HepG2 (cell line): ENCODE measurements around the gene ECT2. TPM values are rescaled to one million over a fixed set of nuclear protein-coding genes. Genes with fewer than 3 reads are reported as not detected.

Experiments
- ATAC-seq: fragments of 200-7000 bp; cut with Tn5 transposase; 3 replicates; pipeline ENCODE4 v1.9.1; 2020; ENCODE audit warnings: mild to moderate bottlenecking, moderate library complexity
- BruUV-seq: library from RNA; stranded (reverse); fragments of 400-500 nt; replicated peaks from 2 replicates; lab custom pipeline; 2021; lab: Mats Ljungman, UMichigan
- CTCF ChIA-PET: fragments of 300-600 bp; formaldehyde crosslinking; extraction: SDS; loops from one replicate; lab custom pipeline; 2021; ENCODE audit warnings: low total read pairs, inconsistent platforms, low intra/inter-chr PET ratio; lab: Yijun Ruan, JAX
- POLR2A ChIA-PET: fragments of 350-600 bp; sonication (Branson Sonifier 250); formaldehyde crosslinking; loops from one replicate; lab custom pipeline; 2020; ENCODE audit warnings: antibody characterized with exemption, inconsistent platforms; lab: Yijun Ruan, JAX
- DNase-seq: peaks from one replicate; pipeline ENCODE4 v3.0.0-alpha.2; 2015; ENCODE audit warnings: low spot score
- FAIRE-seq: peaks from 3 replicates; lab custom pipeline; 2011; peaks lifted over from hg19 to GRCh38; lab: Jason Lieb, UNC
- H2AFZ ChIP-seq: one replicate; pipeline ENCODE4 v1.6.1; 2011; ENCODE audit warnings: low read length, inconsistent platforms
- H3K27ac ChIP-seq: fragments of 300-600 bp; 3 replicates; pipeline ENCODE4 v1.8.0; 2011; ENCODE audit warnings: mixed run types, mild to moderate bottlenecking, mixed read lengths, low read length, inconsistent platforms; ENCODE audit not compliant: insufficient read depth; ENCODE audit errors: extremely low read length
- H3K27me3 ChIP-seq, 2 experiments: fragments of 200-600 bp in 1 of 2; 2 replicates in 1 of 2; 3 replicates in 1 of 2; pipeline versions ENCODE4 v1.6.0 to v1.8.0; 2011; ENCODE audit warnings: low read length in 2 of 2, mild to moderate bottlenecking in 2 of 2, moderate library complexity in 2 of 2, inconsistent platforms in 1 of 2; ENCODE audit not compliant: insufficient read depth in 2 of 2, control insufficient read depth in 1 of 2
- H3K36me3 ChIP-seq, 2 experiments: fragments of 200-600 bp in 1 of 2; replicated peaks in 1 of 2; 2 replicates in 1 of 2; 3 replicates in 1 of 2; pipeline versions ENCODE4 v1.5.1 to v1.8.0; 2011; ENCODE audit warnings: low read length in 2 of 2, inconsistent platforms in 1 of 2; ENCODE audit not compliant: insufficient read depth in 2 of 2, control insufficient read depth in 1 of 2
- H3K4me1 ChIP-seq: 2 replicates; pipeline ENCODE4 v1.5.1; 2012; ENCODE audit warnings: low read length, inconsistent platforms; ENCODE audit not compliant: insufficient read depth
- H3K4me2 ChIP-seq: 2 replicates; pipeline ENCODE4 v1.6.0; 2011; ENCODE audit warnings: low read depth, low read length, inconsistent platforms
- H3K4me3 ChIP-seq, 3 experiments: fragments of 200-600 bp in 1 of 3; sonication (generic), shearing (Covaris generic) in 1 of 3; replicated peaks in 1 of 3; 2 replicates each; pipeline ENCODE4 v1.5.1; 2011 to 2016; ENCODE audit warnings: low read length in 3 of 3, inconsistent platforms in 2 of 3, low read depth in 2 of 3, mild to moderate bottlenecking in 2 of 3, control low read depth in 1 of 3, mixed read lengths in 1 of 3; ENCODE audit not compliant: insufficient read depth in 1 of 3
- H3K79me2 ChIP-seq: one replicate; pipeline ENCODE4 v1.6.1; 2011; ENCODE audit warnings: low read length, inconsistent platforms; ENCODE audit not compliant: insufficient read depth
- H3K9ac ChIP-seq: 2 replicates; pipeline ENCODE4 v1.6.0; 2011; ENCODE audit warnings: mild to moderate bottlenecking, low read depth, low read length, inconsistent platforms; ENCODE audit not compliant: insufficient read depth
- H3K9me3 ChIP-seq: 2 replicates; pipeline ENCODE4 v1.5.1; 2012; ENCODE audit warnings: mild to moderate bottlenecking, low read length
- H4K20me1 ChIP-seq: 2 replicates; pipeline ENCODE4 v1.6.0; 2011; ENCODE audit warnings: inconsistent platforms, mild to moderate bottlenecking, low read length, moderate library complexity; ENCODE audit not compliant: insufficient read depth
- MAFF ChIP-seq: IDR thresholded peaks from 2 replicates; pipeline ENCODE4 v1.6.1; 2011; ENCODE audit warnings: low read depth, low read length, improper control_type of control experiment
- MAFK ChIP-seq, 2 experiments: IDR thresholded peaks in 1 of 2; conservative IDR thresholded peaks in 1 of 2; 2 replicates each; pipeline ENCODE4 v1.6.1; 2011; ENCODE audit warnings: improper control_type of control experiment in 2 of 2, low read length in 2 of 2
- PHB2 ChIP-seq: fragments of 450-650 bp; IDR thresholded peaks from 2 replicates; pipeline ENCODE4 v1.6.1; 2018; ENCODE audit not compliant: partially characterized antibody
- SMC3 ChIP-seq: IDR thresholded peaks from 2 replicates; pipeline ENCODE4 v1.6.1; 2011; ENCODE audit warnings: low read length, improper control_type of control experiment
- ZBTB42 ChIP-seq: sonication (generic); formaldehyde crosslinking; IDR thresholded peaks from 2 replicates; pipeline ENCODE4 v1.5.0; 2020; ENCODE audit warnings: mild to moderate bottlenecking, missing genetic modification reagents
- WGBS: methylation state at CpG from one replicate; pipeline ENCODE4 v1.1.6; 2017; ENCODE audit warnings: low lambda C conversion rate; 5-methylcytosine and 5-hydroxymethylcytosine counted together
- in situ Hi-C: cut with HindIII; loops from 2 replicates; pipeline ENCODE4 v1.10.0; 2017; ENCODE audit warnings: low pct_unique_long_range_greater_than_20kb; ENCODE audit not compliant: extremely low pct_ligation_motif_present
- intact Hi-C: fragments of 100-400 bp; cut with micrococcal nuclease; formaldehyde crosslinking; loops from one replicate; pipeline ENCODE4 v1.10.0; 2022; ENCODE audit not compliant: unreplicated experiment
- polyA plus RNA-seq, 8 experiments: library from polyadenylated mRNA; depleted of rRNA in 3 of 8; stranded (reverse) in 7 of 8; unstranded in 1 of 8; fragments of >200 nt; fragmentation: Illumina TruSeq in 4 of 8; extraction: Trizol in 4 of 8; gene quantifications; 2 replicates each; pipeline versions ENCODE4 v1.2.1 to v1.2.3, GENCODE V29; 2011 to 2016; ENCODE audit warnings: low read depth in 4 of 8, missing spikeins in 1 of 8, mixed read lengths in 1 of 8; ENCODE audit not compliant: insufficient read depth in 1 of 8
- total RNA-seq, 5 experiments: library from RNA; depleted of rRNA; stranded (reverse); fragments of >200 nt; fragmentation: Illumina TruSeq; extraction: Trizol; gene quantifications; 2 replicates each; pipeline ENCODE4 v1.2.3, GENCODE V29; 2016; ENCODE audit warnings: low read depth in 1 of 5
- TF ChIP-seq, protein P1 (sequence below): fragments of 450-650 bp; IDR thresholded peaks from 2 replicates; pipeline ENCODE4 v1.6.1; 2017; ENCODE audit warnings: mild to moderate bottlenecking
- TF ChIP-seq, protein P2 (sequence below): sonication (generic); formaldehyde crosslinking; IDR thresholded peaks from 2 replicates; pipeline ENCODE4 v1.4.0; 2020; ENCODE audit warnings: mild to moderate bottlenecking, missing genetic modification reagents
- TF ChIP-seq, protein P3 (sequence below): sonication (generic); formaldehyde crosslinking; IDR thresholded peaks from 2 replicates; pipeline ENCODE4 v1.9.0; 2021; ENCODE audit warnings: missing genetic modification reagents, mild to moderate bottlenecking, borderline replicate concordance

Gene ECT2
- total and polyA plus RNA-seq, 2 of the 13 experiments (the other 11 are each of a cell fraction or from before 2014, with no cell fraction given): 21.6 to 52.0 TPM

DNA sequence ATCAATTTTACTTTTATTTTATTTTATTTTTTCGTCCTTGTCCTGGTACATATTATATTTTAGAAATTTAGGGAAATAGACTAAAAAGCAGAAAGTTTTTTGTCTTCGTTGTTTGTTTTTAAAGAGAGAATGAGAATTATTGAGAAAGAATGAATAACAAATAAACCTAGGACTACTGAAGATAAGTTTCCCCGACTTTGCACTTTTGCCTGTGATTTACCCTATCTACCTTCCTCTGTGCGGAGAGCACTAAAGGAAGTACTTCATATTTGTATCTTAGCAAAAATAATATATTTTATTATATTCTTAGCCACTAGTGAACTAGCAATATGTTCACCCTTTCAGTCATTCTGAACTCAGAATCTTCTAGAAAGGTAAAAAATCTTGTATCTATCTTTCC, 60.6 kb downstream of the ECT2 start:
- TF ChIP-seq SMC3 (no peak), PHB2 (no peak), ZBTB42 (CRISPR knock-in tag) (no peak), MAFK (conservative IDR thresholded peaks at IDR 0.05 in 1 of 2, IDR thresholded peaks at IDR 0.05 in 1 of 2; ENCODE audit: low read length in 2 of 2) (peak; percentile 79 to 90), MAFF (peak; percentile 83)
- TF ChIP-seq, protein P1, sequence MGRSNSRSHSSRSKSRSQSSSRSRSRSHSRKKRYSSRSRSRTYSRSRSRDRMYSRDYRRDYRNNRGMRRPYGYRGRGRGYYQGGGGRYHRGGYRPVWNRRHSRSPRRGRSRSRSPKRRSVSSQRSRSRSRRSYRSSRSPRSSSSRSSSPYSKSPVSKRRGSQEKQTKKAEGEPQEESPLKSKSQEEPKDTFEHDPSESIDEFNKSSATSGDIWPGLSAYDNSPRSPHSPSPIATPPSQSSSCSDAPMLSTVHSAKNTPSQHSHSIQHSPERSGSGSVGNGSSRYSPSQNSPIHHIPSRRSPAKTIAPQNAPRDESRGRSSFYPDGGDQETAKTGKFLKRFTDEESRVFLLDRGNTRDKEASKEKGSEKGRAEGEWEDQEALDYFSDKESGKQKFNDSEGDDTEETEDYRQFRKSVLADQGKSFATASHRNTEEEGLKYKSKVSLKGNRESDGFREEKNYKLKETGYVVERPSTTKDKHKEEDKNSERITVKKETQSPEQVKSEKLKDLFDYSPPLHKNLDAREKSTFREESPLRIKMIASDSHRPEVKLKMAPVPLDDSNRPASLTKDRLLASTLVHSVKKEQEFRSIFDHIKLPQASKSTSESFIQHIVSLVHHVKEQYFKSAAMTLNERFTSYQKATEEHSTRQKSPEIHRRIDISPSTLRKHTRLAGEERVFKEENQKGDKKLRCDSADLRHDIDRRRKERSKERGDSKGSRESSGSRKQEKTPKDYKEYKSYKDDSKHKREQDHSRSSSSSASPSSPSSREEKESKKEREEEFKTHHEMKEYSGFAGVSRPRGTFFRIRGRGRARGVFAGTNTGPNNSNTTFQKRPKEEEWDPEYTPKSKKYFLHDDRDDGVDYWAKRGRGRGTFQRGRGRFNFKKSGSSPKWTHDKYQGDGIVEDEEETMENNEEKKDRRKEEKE: no peak
- TF ChIP-seq, protein P2, sequence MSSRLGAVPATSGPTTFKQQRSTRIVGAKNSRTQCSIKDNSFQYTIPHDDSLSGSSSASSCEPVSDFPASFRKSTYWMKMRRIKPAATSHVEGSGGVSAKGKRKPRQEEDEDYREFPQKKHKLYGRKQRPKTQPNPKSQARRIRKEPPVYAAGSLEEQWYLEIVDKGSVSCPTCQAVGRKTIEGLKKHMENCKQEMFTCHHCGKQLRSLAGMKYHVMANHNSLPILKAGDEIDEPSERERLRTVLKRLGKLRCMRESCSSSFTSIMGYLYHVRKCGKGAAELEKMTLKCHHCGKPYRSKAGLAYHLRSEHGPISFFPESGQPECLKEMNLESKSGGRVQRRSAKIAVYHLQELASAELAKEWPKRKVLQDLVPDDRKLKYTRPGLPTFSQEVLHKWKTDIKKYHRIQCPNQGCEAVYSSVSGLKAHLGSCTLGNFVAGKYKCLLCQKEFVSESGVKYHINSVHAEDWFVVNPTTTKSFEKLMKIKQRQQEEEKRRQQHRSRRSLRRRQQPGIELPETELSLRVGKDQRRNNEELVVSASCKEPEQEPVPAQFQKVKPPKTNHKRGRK (CRISPR knock-in tag): no peak
- TF ChIP-seq, protein P3, sequence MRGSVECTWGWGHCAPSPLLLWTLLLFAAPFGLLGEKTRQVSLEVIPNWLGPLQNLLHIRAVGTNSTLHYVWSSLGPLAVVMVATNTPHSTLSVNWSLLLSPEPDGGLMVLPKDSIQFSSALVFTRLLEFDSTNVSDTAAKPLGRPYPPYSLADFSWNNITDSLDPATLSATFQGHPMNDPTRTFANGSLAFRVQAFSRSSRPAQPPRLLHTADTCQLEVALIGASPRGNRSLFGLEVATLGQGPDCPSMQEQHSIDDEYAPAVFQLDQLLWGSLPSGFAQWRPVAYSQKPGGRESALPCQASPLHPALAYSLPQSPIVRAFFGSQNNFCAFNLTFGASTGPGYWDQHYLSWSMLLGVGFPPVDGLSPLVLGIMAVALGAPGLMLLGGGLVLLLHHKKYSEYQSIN (CRISPR knock-in tag): no peak
- no peaks in the 10 kb centered on the region for H3K9me3 ChIP-seq
- in situ Hi-C loops: no loop called here
- H3K9ac ChIP-seq: no peak overlapping the region
- no TSS peak for BruUV-seq
- no peak overlapping the region for H3K27ac ChIP-seq
- peaks cover 4 to 40% of the 10 kb centered on the region in 2 experiments for H3K36me3 ChIP-seq
- no peak for ATAC-seq
- CTCF ChIA-PET: no interaction called here
- 0 out of 2 replicates have a peak, but pooled peaks cover 3% of the 10 kb centered on the region for H4K20me1 ChIP-seq
- H2AFZ ChIP-seq: no peak overlapping the region
- no peak for FAIRE-seq
- no peak overlapping the region for H3K4me3 ChIP-seq
- POLR2A ChIA-PET: no interaction called here
- H3K27me3 ChIP-seq: no peaks in the 10 kb centered on the region
- intact Hi-C loops: no loop called here
- H3K4me2 ChIP-seq: no peak overlapping the region
- no peaks in the 10 kb centered on the region for H3K79me2 ChIP-seq
- no peak for DNase-seq
- no peaks in the 10 kb centered on the region for H3K4me1 ChIP-seq
- WGBS: 98% methylated on average over 4 of the region's 4 CpGs
